Renal cortical epithelial cell (primary cell): ENCODE results near the gene CLRN1. TPM values are rescaled to one million over a fixed set of nuclear protein-coding genes. Genes with fewer than 3 reads are reported as not detected.

ENCODE experiments used
- DNase-seq: peaks from one replicate; pipeline ENCODE4 v3.0.0-alpha.2; 2011; ENCODE audit warnings: low read depth
- total RNA-seq: library from RNA; depleted of rRNA; stranded (reverse); fragments of >200 nt; gene quantifications from 2 replicates; pipeline ENCODE4 v1.2.3, GENCODE V29; 2014

The CLRN1 gene
- total RNA-seq, 1 donor from 2014 or later, result not detected

GRCh38 chr3:150876611-150877265 lies 95.8 kb downstream of the CLRN1 start:
- DNase-seq, result no peak

Other genes with a start within 250 kb of the CLRN1 start
- 33.7 and 34.7 TPM in 2 replicates for gene SIAH2, start 209.6 kb downstream of the CLRN1 start, total RNA-seq
- gene MINDY4B, start 67.3 kb downstream of the CLRN1 start, total RNA-seq, result not detected in 2 replicates
- under 0.01 and 0.30 TPM in 2 replicates for gene MED12L, start 112.9 kb upstream of the CLRN1 start, total RNA-seq
- not detected in 2 replicates for gene GPR171, start 230.5 kb upstream of the CLRN1 start, total RNA-seq